ENCODE data around the gene ZNF587. TPM values are rescaled to one million over a fixed set of nuclear protein-coding genes. Genes with fewer than 3 reads are reported as not detected.
"Not testable (repeated sequence)": the region's sequence is repeated elsewhere in the genome, so short reads cannot be mapped to it uniquely, and the experiment has no call there.

Gene ZNF587
- polyA plus RNA-seq, 1 donor (not counting 4 experiments of a cell fraction or from before 2014, with no cell fraction given), result 14.0 TPM

GRCh38 chr19:57872450-57872849, 22.8 kb downstream of the ZNF587 start:
- Histone ChIP-seq H3K9me1 (ENCODE audit: control insufficient read depth, extremely low read depth, insufficient read depth, low read length) (no peaks in the 10 kb centered on the region), H3K27me3 (ENCODE audit: control insufficient read depth, extremely low read depth, insufficient read depth, low read length) (no peaks in the 10 kb centered on the region), H3K27ac (ENCODE audit: control insufficient read depth, insufficient read depth, low read length) (no peak overlapping the region), H3K79me2 (ENCODE audit: control insufficient read depth, insufficient read depth, low read length) (peaks cover 19% of the 10 kb centered on the region), H3K9ac (ENCODE audit: control insufficient read depth, extremely low read depth, insufficient read depth, low read length) (no peak overlapping the region), H3K4me1 (ENCODE audit: control insufficient read depth, extremely low read depth, insufficient read depth, low read length) (no peaks in the 10 kb centered on the region), H2AFZ (ENCODE audit: control insufficient read depth, low read length) (no peak overlapping the region), H3K36me3 (ENCODE audit: control insufficient read depth in 2 of 2, extremely low read depth in 1 of 2, insufficient read depth in 2 of 2, low read length in 2 of 2) (peaks cover 14% of the 10 kb centered on the region in 2 experiments), H3K4me3 (ENCODE audit: control insufficient read depth in 2 of 3, extremely low read depth in 1 of 3, insufficient read depth in 2 of 3, low read depth in 1 of 3, low read length in 3 of 3) (no peak overlapping the region), H4K20me1 (ENCODE audit: control insufficient read depth, extremely low read depth, insufficient read depth, low read length) (no peaks in the 10 kb centered on the region), H3K9me3 (ENCODE audit: control insufficient read depth, low read depth, low read length) (peaks cover 8% of the 10 kb centered on the region), H3K4me2 (ENCODE audit: control insufficient read depth, extremely low read depth, insufficient read depth, low read depth, low read length) (no peak overlapping the region)
- dilution Hi-C loops (cut with MboI; ENCODE audit: extremely low pct_ligation_motif_present, low sequenced_read_pairs), result no loop called here
- DNase-seq (ENCODE audit: low read depth, low spot score) (no peak), FAIRE-seq (no peak)
- no peak for TF ChIP-seq EZH2 (IDR thresholded peaks at IDR 0.05; ENCODE audit: low read length)
- TF ChIP-seq CTCF (optimal IDR thresholded peaks at IDR 0.05 in 1 of 3, IDR thresholded peaks at IDR 0.05 in 1 of 3, conservative IDR thresholded peaks at IDR 0.05 in 1 of 3; ENCODE audit: extremely low read depth in 1 of 3, insufficient read depth in 2 of 3, low read length in 3 of 3), result no peak

- H3K4me2 ChIP-seq (ENCODE audit: control insufficient read depth, extremely low read depth, insufficient read depth, low read depth, low read length); H3K27ac ChIP-seq (ENCODE audit: control insufficient read depth, insufficient read depth, low read length); H4K20me1 ChIP-seq (ENCODE audit: control insufficient read depth, extremely low read depth, insufficient read depth, low read length); H3K9me3 ChIP-seq (ENCODE audit: control insufficient read depth, low read depth, low read length); FAIRE-seq; H3K27me3 ChIP-seq (ENCODE audit: control insufficient read depth, extremely low read depth, insufficient read depth, low read length); H2AFZ ChIP-seq (ENCODE audit: control insufficient read depth, low read length); dilution Hi-C loops (cut with MboI; ENCODE audit: extremely low pct_ligation_motif_present, low sequenced_read_pairs); DNase-seq (ENCODE audit: low read depth, low spot score); H3K4me3 ChIP-seq (ENCODE audit: control insufficient read depth in 2 of 3, extremely low read depth in 1 of 3, insufficient read depth in 2 of 3, low read depth in 1 of 3, low read length in 3 of 3); H3K4me1 ChIP-seq (ENCODE audit: control insufficient read depth, extremely low read depth, insufficient read depth, low read length); H3K9ac ChIP-seq (ENCODE audit: control insufficient read depth, extremely low read depth, insufficient read depth, low read length); H3K9me1 ChIP-seq (ENCODE audit: control insufficient read depth, extremely low read depth, insufficient read depth, low read length): not testable (repeated sequence)
- Histone ChIP-seq H3K79me2 (ENCODE audit: control insufficient read depth, insufficient read depth, low read length) (peaks cover 26% of the 10 kb centered on the region), H3K36me3 (ENCODE audit: control insufficient read depth in 2 of 2, extremely low read depth in 1 of 2, insufficient read depth in 2 of 2, low read length in 2 of 2) (peaks cover 7 to 10% of the 10 kb centered on the region in 2 experiments)
Measured at GRCh38 chr19:57873883-57874799, 24.5 kb downstream of the ZNF587 start.

Measured in keratinocyte (primary cell).